Fibroblast of skin of back (primary cell): Measurements from ENCODE around the gene DGKI.

Experiments used
- DNase-seq: peaks from one replicate; pipeline ENCODE4 v3.0.0-alpha.2; 2013

The DGKI gene

GRCh38 chr7:137652721-137653120 is 194.1 kb downstream of the DGKI start:
- DNase-seq: peak; percentile 50

DNA sequence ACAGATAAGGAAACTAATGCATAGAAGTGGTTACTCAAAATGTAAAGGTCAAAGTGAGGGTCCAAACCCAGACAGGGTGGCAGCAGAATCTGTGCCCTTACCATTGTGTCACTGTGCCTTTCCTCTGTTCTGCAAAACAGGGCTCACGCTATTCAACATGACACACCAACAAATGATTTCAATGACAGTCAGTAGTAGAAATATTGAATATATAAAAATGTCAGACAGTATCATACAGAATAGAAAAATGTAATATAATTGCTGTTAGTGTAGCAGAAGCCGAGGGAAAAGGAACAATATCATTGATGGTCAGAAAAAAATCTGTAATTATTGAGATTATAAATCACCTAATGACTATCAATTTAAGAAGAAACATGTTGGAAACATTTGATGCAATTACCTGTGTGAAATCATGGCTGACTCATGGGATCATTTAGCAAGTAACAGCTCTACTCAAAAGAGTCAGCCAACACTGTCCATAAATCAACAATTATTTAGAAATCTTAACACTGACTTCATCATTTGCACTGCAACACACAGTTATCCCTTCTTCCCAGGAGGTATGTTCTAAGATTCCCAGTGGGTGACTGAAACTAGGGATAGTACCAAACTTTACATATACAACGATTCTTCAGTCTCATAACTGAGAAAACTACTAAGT is 198.7 kb downstream of the DGKI start:
- DNase-seq: no peak

GRCh38 chr7:137642472-137642871 is 204.3 kb downstream of the DGKI start:
- DNase-seq: peak; percentile 40

DNA sequence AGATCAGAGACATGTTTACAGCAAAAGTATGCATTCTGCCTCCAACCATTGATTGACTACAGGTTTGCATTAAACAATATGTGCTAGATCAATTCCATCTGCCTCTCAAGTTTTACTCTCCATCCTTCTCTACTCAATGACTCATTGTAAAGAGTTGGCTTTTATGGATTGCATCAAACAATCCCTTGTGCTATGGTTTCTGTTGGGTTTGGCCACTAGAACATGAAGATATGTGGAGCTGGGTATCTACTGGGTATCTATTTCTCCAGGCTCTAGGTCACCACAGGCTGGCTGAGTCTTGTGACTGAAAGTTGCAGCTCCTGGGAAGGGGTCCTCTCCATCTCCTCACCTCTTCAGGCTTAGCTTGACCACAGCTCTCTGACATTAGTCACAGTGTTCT is 204.7 kb downstream of the DGKI start:
- DNase-seq: no peak

DNA sequence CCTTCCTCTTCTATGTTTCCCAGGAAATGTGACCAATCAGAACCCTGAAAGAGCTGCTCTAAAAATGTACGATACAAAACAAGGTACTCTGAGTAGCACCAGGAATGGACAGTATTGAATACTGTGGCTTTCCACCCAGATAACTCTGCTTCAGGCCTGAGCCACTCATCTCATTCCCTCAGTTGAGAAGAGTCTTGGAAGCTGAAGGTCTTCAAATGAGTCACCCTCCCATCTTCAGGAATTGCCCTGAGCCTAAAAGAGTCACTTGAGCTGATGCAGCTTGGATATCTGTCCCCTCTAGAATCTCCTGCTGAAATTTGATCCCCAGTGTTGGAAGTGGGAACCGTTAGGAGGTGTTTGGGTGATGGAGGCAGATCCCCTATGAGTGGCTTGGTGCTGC is 210.4 kb downstream of the DGKI start:
- peak; percentile 37 for DNase-seq

DNA sequence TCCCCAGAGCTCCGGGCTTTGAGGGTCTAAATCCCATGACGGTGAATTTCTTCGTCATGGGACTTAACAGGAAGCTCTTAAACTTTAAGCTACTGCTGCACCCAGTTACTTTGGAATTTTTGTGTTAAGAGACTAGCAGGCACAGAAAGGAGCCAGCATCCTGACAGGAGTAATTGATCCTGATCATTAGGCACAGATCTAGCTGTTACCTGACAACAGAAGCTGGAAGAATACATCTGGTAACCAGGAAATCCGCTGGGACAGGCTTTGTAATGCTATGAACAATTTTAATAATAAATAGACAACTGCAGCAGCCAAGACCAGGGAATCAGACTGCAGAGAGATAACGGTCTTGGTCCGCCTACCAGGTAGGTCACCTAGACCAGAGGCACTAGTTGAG is 210.9 kb downstream of the DGKI start:
- DNase-seq: no peak

DNA sequence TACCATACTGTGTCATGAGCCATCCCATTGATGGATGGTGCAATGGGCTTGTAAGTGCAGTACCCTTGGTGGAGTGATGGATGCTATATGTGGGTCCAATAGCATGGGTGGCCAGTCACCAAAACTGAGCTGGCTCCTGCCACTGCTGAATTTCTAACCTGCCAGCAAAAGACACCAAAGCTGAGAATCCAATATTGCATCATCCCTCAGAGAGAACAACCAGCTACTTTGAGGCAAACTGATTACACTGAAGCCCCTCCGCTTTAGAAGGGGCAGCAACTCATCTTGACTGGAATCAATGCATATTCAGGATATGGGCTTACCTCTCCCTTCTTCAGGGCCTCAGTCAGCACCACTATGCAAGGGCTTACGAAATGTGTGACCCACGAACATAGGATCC is 211.6 kb downstream of the DGKI start:
- no peak for DNase-seq

GRCh38 chr7:137634356-137634755 is 212.4 kb downstream of the DGKI start:
- DNase-seq: no peak

DNA sequence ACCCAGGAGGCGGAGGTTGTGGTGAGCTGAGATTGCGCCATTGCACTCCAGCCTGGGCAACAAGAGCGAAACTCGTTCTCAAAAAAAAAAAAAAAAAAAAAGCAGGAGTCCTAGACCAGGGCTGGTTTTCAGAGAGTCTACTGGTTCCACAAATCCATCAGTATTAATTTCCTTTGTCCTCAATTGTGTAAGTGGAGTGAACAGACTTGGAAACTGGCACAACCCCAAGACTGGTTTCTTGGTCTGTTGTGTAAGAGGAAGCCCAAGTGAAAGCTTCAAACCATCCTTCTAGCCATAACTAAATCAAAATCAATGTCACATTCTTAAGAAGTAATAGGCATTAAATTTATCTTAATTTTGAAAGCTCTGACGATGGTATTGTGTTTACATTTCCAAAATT is 213.6 kb downstream of the DGKI start:
- DNase-seq: no peak

DNA sequence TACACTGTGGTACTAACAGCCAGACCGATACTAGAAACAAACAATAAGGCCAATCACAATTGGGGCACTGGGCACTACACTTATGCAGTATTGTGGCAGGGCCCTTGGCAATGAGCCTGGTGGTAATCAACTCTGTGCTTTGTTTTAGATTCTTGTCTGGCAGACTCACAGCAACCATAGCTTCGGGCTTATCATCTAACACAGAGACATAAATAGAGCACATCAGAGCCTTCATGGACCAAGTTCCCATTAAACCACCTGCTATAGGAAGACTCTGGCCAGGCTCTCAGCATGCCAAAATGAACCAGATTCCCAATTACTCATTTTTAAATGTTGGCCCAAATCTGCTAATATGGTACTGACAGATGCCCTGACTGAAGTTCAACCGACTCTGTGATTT is 218.6 kb downstream of the DGKI start:
- peak; percentile 4 for DNase-seq

DNA sequence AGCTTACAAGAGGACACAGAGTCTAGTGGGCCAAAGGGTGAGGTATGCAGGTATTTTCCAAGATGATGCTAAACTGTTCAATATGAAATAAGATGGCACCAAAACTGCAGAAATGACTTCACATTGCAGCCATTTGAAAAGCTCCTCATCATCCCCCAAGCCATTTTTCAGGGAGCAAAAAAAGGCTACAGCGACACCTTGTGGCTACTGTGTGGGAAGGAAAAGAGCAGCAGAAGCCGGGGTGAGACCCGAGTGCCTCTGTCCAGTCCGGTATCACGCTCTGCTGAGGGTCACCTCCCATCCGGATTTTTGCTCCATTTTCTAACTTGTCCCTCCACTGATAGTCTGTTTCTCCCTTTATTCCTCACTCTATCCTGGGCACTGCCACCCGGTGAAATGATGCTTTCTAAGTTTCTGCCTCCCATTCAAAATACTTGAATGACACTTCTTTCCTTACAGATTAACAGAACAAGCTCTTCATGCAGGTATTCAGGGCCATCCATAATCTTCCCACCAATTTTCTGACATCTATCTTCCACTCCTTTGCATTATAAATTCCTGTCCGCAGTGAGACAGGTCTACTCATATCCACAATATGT is 220.2 kb downstream of the DGKI start:
- DNase-seq: peak; percentile 63

GRCh38 chr7:137625197-137625596 is 221.6 kb downstream of the DGKI start:
- DNase-seq: peak; percentile 20

DNA sequence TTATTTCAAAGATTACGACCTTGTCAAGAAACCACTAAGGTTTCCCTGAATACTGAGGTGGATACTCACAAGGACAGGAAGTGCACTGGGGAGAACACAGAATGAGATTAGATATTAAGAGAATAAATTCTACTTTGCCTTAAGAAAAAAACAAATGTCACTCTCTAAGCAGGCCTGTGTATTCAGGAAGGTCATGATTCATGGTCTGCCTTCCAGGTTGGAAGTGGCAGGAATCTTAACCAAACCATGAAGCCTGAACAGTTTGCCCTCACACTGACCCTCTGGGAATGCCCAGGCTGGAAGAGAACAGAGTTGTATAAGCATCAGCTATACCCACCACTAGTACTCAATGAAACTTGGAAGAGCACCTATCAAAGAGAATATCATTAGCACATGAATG is 227.6 kb downstream of the DGKI start:
- DNase-seq: no peak

GRCh38 chr7:137618748-137619147 is 228.0 kb downstream of the DGKI start:
- DNase-seq: peak; percentile 6

- no peak for DNase-seq
These were observed 233.7 kb downstream of the DGKI start for GRCh38 chr7:137613006-137613525.

- DNase-seq: peak; percentile 54
These were observed 235.2 kb downstream of the DGKI start for GRCh38 chr7:137611606-137612005.

DNA sequence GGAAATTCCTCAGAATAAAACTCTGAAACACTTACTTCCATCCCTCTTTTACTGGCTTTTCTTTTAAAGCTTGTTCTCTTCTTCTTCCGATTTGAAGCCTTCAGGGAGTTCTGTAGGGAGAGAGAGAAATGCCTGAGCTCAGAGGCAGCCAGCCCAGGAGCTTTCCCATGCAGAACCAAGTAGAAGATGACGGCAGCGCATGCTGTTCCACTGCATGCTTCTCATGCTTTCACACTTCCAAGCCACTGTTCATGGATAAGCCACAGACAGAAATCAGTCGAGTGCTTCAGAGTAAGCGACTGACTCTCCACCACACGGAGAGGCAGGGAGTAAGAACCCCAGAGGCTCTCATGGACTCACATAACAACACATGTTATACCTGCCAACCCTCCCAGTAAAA is 237.3 kb downstream of the DGKI start:
- DNase-seq: peak; percentile 65

DNA sequence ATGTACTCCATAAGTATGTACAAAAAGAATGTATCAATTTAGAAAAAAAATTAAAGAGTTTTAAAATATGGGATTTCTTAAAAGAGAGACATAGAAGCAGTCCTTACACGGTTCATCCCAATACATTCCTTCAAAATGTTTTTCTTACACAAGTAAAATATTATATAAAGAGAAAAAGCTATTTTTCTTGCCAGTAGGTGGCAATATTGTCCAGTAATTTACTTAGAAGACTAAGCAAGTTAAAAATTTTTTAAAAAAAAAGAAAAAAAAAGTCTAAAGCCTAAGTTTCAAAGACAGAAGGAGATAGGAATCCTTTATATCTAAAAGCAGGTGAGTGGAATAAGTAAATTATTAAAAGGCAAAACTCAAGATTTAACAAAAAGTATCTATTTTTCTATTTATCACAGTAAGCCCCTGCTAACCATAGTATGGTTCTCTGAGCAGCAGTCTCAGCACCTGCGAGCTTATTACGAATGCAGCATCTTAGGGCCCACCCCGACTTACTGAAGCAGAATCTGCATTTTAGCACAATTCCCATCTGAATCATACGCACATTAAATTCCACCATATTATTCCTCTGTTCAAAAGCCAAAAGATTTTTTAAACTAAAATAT is 240.6 kb downstream of the DGKI start:
- DNase-seq: peak; percentile 66

- no peak for DNase-seq
These were observed 243.7 kb downstream of the DGKI start for GRCh38 chr7:137603043-137603442.

- DNase-seq: no peak
These were observed 245.1 kb downstream of the DGKI start for GRCh38 chr7:137601642-137602041.

GRCh38 chr7:137597856-137598255 is 248.9 kb downstream of the DGKI start:
- DNase-seq: no peak

- DNase-seq: no peak
These were observed 253.6 kb downstream of the DGKI start for GRCh38 chr7:137593115-137593711.

- DNase-seq: peak; percentile 79
These were observed 254.4 kb downstream of the DGKI start for GRCh38 chr7:137592232-137592896.
